Adrenal gland (tissue), 12 donors: Measurements from ENCODE around the gene DAB2IP. TPM values are rescaled to one million over a fixed set of nuclear protein-coding genes. Genes with fewer than 3 reads are reported as not detected.
A peak's percentile ranks its signal among the peaks of the same experiment; 100 is the strongest.

Source experiments
- DNase-seq, 7 donors: peaks; one replicate each; pipeline ENCODE4 v3.0.0-alpha.2; 2019 to 2020
- H3K27ac ChIP-seq, 5 donors: fragments of 200-600 bp; sonication (generic) in 4 of 5; 1 replicate in 3 of 5; 2 replicates in 2 of 5; pipeline versions ENCODE4 v1.5.1 to v1.8.0; 2016 to 2020; ENCODE audit warnings: mild to moderate bottlenecking in 1 of 5
- H3K27me3 ChIP-seq: fragments of 200-600 bp; 2 replicates; pipeline ENCODE4 v1.8.0; 2021
- H3K36me3 ChIP-seq, 2 donors: fragments of 200-600 bp; replicated peaks in 1 of 2; 1 replicate in 1 of 2; 2 replicates in 1 of 2; pipeline versions ENCODE4 v1.5.1 to v1.8.0; 2018 to 2022
- H3K4me1 ChIP-seq, 2 donors: fragments of 200-600 bp; replicated peaks in 1 of 2; 1 replicate in 1 of 2; 2 replicates in 1 of 2; pipeline versions ENCODE4 v1.5.1 to v1.8.0; 2018 to 2021
- H3K4me3 ChIP-seq, 4 donors: fragments of 200-600 bp; sonication (generic) in 3 of 4; one replicate each; pipeline ENCODE4 v1.5.1; 2016 to 2018
- H3K9me3 ChIP-seq, 3 donors: fragments of 200-600 bp; sonication (generic) in 1 of 3; replicated peaks in 1 of 3; 1 replicate in 2 of 3; 2 replicates in 1 of 3; pipeline versions ENCODE4 v1.5.1 to v1.8.0; 2016 to 2021
- POLR2A ChIP-seq, 2 donors: fragments of 450-650 bp; IDR thresholded peaks; one replicate each; pipeline ENCODE4 v1.6.1; 2017; ENCODE audit warnings: antibody characterized with exemption in 2 of 2, mild to moderate bottlenecking in 2 of 2, moderate library complexity in 1 of 2
- WGBS, 4 donors: extraction: QIAGEN DNeasy Blood & Tissue Kit in 2 of 4; methylation state at CpG; one replicate each; pipeline versions ENCODE4 v1.1.5 to v1.1.7; 2013 to 2017; 5-methylcytosine and 5-hydroxymethylcytosine counted together
- intact Hi-C, 2 donors: fragments of 100-400 bp; cut with DNase I; formaldehyde crosslinking; loops; one replicate each; pipeline versions ENCODE4 v1.14.1 to v1.15.0; 2022 to 2023
- polyA plus RNA-seq, 3 donors: library from polyadenylated mRNA; stranded (reverse); fragments of 200-250 nt in 2 of 3; fragments of 350-450 nt in 1 of 3; fragmentation: Illumina TruSeq in 1 of 3; extraction: RNeasy Lipid Tissue Mini Kit (QIAGEN cat#74804) in 1 of 3; gene quantifications; one replicate each; pipeline ENCODE4 v1.2.3, GENCODE V29; 2013 to 2014
- total RNA-seq, 9 donors: library from RNA; depleted of rRNA in 4 of 9; stranded (reverse); fragments of >200 nt in 4 of 9; fragments of 120-200 nt in 1 of 9; fragmentation: NEBNext Ultra II Directional in 1 of 9; extraction: Animal tissue kit (Norgen Biotek cat#: 25700) in 1 of 9; gene quantifications; one replicate each; pipeline versions ENCODE4 v1.1.0 to v1.2.4, GENCODE V29; 2013 to 2023
- TF ChIP-seq, protein P1 (sequence below), 6 experiments: fragments of 450-650 bp in 4 of 6; fragments of 200-600 bp in 2 of 6; sonication (generic) in 1 of 6; IDR thresholded peaks; 1 replicate in 5 of 6; 2 replicates in 1 of 6; pipeline versions ENCODE4 v1.5.1 to v1.8.0; 2016 to 2021; ENCODE audit warnings: antibody characterized with exemption in 6 of 6, mild to moderate bottlenecking in 2 of 6, moderate library complexity in 1 of 6
- donor health status: healthy with polysubstance abuse.
- donor health status: Bipolar disorder and iron deficiency.
- donor health status: DM: yes; HTN: yes; CAD: no.
- donor health status: DM: no; HTN: no; CAD: no.
- donor health status: DM: no; HTN: no; CAD: no.
- donor health status: DM: yes; HTN: yes; CAD: no.

DAB2IP gene
- total and polyA plus RNA-seq, 12 donors = 12.0 to 52.2 (median 43.9) TPM

DNA sequence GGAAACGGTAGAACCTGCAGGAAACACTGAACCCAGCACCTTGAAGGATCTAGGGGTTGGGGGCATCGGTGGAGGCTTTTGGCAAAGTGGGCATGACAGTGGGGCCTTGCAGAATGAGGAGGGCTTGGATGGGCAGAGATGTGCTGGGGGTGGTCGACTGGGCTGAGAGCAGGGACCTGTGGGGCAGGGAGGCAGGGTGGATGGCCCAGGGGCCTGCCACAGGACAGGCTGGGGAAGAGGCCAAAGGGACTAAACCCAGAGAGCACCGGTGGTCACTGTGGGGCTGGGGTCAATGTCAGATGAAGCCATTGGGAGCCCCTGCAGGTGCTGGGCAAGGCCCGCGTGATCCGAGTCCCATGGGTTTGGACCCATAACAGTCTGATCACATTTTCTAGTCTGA is 175.3 kb downstream of the DAB2IP start:
- peak in 2 of 7 donors; percentile 5 to 39 for DNase-seq
- TF ChIP-seq POLR2A (IDR thresholded peaks at IDR 0.05) = no peak
- TF ChIP-seq, protein P1, sequence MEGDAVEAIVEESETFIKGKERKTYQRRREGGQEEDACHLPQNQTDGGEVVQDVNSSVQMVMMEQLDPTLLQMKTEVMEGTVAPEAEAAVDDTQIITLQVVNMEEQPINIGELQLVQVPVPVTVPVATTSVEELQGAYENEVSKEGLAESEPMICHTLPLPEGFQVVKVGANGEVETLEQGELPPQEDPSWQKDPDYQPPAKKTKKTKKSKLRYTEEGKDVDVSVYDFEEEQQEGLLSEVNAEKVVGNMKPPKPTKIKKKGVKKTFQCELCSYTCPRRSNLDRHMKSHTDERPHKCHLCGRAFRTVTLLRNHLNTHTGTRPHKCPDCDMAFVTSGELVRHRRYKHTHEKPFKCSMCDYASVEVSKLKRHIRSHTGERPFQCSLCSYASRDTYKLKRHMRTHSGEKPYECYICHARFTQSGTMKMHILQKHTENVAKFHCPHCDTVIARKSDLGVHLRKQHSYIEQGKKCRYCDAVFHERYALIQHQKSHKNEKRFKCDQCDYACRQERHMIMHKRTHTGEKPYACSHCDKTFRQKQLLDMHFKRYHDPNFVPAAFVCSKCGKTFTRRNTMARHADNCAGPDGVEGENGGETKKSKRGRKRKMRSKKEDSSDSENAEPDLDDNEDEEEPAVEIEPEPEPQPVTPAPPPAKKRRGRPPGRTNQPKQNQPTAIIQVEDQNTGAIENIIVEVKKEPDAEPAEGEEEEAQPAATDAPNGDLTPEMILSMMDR (IDR thresholded peaks at IDR 0.05) = no peak
- peaks cover 0 to 7% of the 10 kb centered on the region in 2 donors for H3K4me1 ChIP-seq
- no peaks in the 10 kb centered on the region for H3K27me3 ChIP-seq
- intact Hi-C loops = no loop called here
- no peak overlapping the region for H3K4me3 ChIP-seq
- WGBS, 4 donors = 90 to 98% (median 92%) methylated on average over 7 of the region's 7 CpGs
- H3K36me3 ChIP-seq = no peaks in the 10 kb centered on the region
- H3K27ac ChIP-seq = no peak overlapping the region
- H3K9me3 ChIP-seq = no peaks in the 10 kb centered on the region

DNA sequence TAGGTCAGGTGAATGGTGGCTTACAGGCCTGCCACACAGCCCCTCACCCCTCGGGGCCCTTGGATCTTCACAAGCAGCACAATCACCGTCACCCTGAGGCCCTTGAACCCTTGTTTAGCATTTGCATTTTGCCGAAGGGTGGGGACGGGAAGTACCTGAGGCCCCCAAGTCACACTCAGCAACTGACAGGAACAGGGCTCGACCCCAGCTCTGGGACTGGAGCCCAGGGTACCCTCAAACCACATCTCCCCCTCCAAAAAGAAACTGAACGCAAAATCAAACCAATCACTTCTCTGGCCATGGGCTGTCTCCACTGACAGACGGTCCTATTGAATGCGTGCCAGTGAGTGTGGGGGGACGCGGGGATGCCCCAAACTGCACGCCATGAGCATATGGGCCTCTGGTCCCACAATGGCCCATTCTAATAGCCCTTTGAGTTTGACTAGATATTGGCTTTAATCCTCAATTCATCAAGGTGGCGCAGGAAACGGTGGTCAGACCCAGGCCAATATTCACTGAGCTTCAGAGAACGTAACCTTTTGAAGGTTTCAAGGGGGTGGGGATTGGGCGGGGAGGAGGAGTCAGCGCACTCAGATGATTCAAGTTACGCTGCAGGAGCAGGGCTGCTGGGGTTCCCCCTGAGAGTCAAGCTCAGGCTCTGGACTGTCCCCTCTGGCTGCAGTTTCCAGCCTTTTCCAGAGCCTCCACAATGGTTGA is 176.0 kb downstream of the DAB2IP start:
- Histone ChIP-seq H3K9me3 (no peaks in the 10 kb centered on the region), H3K27ac (no peak overlapping the region), H3K4me3 (no peak overlapping the region), H3K27me3 (no peaks in the 10 kb centered on the region), H3K4me1 (peaks cover 0 to 7% of the 10 kb centered on the region in 2 donors), H3K36me3 (no peaks in the 10 kb centered on the region)
- TF ChIP-seq POLR2A (IDR thresholded peaks at IDR 0.05) = no peak
- TF ChIP-seq, protein P1 (IDR thresholded peaks at IDR 0.05) = no peak
- intact Hi-C loops = no loop called here
- DNase-seq = peak in 2 of 7 donors; percentile 2 to 50
- 92 to 95% (median 94%) methylated on average over 10 to 17 of the region's 17 CpGs for WGBS, 4 donors

DNA sequence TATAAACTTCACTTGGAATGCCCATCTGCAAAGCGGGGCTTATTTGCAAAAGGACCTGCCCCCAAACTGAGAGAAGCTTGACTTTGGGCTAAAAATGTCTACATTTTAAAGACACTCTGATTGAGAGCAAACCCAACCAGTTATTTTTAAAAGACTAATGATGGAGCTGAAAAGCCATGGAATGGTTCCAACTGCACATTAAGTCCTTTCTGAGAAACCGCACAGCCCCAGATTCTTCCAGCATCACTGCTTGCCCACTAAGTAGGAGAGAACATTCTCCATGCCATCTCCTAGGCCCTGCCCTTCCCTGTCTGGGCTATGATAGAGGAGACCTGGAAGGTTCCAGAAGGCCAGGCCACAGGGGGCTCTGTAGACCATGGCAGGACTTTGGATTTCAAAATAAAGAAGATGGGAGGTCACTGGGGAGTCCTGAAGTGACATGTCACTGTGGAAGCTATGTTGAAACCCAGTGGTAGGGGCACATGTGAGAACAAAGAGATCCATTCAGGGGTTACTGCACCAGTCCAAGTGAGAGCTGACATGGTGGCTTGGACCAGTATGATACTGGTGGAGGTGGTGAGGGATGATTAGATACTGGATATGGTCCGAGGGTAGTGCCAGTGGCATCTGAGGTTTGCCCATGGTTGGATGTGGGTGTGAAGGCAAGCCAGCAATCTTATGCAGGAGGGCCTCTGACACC is 179.2 kb downstream of the DAB2IP start:
- TF ChIP-seq, protein P1 (IDR thresholded peaks at IDR 0.05) = no peak
- TF ChIP-seq POLR2A (IDR thresholded peaks at IDR 0.05) = no peak
- H3K27ac ChIP-seq = no peak overlapping the region
- H3K36me3 ChIP-seq = no peaks in the 10 kb centered on the region
- WGBS, 4 donors = 89 to 97% (median 92%) methylated on average over 3 of the region's 3 CpGs
- no peaks in the 10 kb centered on the region for H3K4me1 ChIP-seq
- intact Hi-C loops = no loop called here
- peak in 2 of 7 donors; percentile 7 to 21 for DNase-seq
- H3K27me3 ChIP-seq = no peaks in the 10 kb centered on the region
- H3K4me3 ChIP-seq = no peak overlapping the region
- no peaks in the 10 kb centered on the region for H3K9me3 ChIP-seq

DNA sequence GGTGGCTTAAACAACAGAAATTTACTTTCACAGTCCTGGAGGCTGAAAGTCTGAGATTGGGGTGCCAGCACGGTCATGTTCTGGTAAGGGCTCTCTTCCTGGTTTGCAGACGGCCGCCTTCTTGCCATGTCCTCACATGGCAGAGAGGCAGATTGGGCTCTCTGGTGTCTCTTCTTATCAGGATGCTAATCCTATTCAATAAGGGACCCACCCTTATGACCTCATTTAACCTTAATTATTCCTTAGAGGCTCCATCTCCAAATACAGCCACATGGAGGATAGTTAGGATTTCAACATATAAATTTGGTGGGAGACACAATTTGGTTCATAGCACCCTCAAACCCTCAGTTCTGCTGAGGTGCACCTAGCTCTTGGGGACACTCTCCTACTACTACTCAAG is 180.4 kb downstream of the DAB2IP start:
- H3K4me3 ChIP-seq = no peak overlapping the region
- H3K36me3 ChIP-seq = no peaks in the 10 kb centered on the region
- H3K27me3 ChIP-seq = no peaks in the 10 kb centered on the region
- no peaks in the 10 kb centered on the region for H3K4me1 ChIP-seq
- no peak overlapping the region for H3K27ac ChIP-seq
- 95 to 100% (median 98%) methylated on average over 3 of the region's 3 CpGs for WGBS, 4 donors
- peak in 1 of 7 donors; percentile 24 for DNase-seq
- no peaks in the 10 kb centered on the region for H3K9me3 ChIP-seq
- TF ChIP-seq, protein P1 (IDR thresholded peaks at IDR 0.05) = no peak
- TF ChIP-seq POLR2A (IDR thresholded peaks at IDR 0.05) = no peak
- intact Hi-C loops = no loop called here
